ENCODE data around the gene KCNV2.

Gene KCNV2

DNA sequence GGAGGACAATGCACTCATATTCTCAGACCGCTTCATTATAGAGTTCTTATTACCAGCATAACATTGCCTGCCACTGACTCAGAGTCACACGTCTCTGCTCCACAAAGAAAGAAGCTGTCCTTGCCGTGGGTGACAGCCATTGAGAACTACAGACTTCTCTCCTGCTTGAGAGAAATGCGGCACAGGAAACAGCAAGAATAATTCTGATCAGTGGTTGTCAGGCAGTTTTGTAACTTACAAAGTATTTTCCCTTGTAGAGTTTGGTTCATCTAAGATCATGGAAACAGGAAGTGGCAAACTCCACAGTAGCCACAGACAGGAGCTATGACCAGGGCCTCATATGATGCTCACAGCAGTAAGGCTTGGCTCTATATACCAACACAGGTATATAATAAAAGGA, 47.0 kb downstream of the KCNV2 start:
- DNase-seq: no peak

DNA sequence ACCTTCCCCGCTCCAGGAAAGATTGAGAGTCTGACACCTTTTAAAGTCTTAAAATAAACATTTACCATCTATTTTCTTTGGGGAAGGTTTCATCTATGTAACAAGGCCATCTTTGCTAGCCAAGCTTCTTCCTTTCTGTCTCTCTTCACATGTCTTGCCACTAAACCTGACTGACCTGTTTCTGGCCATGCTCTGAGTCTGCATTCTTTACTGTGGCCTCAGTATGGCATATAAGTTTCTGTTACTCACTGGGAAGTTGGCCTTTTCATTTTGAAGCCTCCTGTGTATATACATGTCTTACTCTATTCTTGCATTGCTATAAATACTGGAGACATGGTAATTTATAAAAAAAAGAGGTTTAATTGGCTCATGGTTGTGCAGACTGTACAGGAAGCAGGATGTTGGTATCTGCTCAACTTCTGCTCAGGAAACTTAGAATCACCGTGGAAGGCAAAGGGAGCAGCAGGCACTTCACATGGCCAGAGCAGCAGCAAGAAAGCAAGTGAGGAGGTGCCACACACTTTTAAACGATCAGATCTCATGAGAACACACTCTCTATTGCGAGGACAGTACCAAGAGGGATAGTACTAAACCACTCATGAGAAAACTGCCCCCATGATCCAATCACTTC, 48.1 kb downstream of the KCNV2 start:
- DNase-seq: no peak

DNA sequence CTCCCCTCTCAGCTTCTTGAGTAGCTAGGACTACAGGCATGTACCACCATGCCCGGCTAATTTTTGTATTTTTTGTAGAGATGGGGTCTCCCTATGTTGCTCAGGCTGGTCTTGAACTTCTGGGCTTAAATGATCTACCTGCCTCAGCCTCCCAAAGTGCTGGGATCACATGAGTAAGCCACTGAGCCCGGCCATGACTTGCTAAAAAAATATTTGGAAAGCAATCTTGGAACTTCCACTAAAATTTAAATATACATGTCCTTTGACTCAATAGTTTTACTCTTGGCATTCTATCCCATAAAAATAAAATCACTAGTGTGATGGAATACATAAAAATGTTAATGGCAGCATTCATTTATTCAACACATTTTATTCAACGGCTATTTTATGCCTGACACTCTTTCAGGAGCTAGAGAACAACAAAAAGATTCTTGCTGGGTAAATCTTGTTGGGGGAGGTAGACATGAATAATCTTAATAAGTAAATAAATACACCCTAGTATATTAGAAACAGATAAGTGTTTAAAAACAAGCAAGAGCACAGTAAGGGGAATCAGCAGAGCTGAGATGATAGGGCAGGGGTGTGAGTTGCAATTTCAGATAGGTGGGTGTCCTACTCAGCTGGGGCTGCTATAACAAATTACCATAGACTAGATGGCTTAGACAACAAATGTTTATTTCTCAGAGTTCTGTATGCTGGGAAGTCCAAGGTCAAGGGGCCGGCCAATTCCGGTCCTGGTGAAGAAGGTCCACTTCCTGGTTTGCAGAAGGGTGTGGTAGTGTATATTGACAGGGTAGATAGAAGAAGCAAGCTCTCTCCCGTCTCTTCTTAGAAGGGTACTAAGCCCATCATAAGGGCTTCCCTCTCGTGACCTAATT, 50.7 kb downstream of the KCNV2 start:
- no peak for DNase-seq

DNA sequence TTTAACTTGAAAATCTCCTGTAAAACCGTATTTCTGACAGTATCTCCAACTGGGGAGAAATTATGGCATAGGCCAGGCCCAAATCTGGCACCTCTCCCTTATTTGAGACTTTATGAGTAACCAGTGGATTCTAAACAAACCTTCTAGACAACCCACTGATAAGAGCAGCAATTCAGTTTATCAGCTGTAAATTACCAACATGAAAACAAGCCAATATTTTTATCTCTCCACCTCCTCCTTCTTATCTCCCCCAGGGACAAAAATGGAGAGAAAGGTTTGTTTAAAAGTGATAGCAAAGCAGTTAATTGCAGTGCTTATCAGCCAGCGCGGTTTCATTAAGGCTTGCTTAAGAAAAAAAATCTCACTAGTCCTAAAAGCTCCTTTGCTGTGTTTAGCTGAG, 53.8 kb downstream of the KCNV2 start:
- no peak for DNase-seq

DNA sequence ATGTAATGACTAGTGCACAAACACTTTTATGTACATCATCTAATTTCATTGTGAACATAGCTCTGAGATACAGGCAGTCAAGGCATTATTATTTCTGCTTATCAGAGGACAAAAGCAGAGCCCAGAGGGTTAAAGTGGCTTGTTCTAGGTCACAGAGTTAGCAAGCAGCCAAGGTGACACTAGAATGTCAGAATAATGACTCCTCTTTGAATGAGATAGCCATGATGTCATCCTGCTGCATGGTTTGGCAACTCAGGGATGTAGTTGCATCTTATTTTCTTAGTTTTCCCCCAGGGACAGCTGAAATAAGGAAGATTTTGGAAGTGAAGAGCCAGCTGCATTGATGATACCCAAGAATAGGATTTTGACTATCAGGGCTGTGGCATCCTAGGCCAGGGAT, 54.4 kb downstream of the KCNV2 start:
- DNase-seq: no peak

DNA sequence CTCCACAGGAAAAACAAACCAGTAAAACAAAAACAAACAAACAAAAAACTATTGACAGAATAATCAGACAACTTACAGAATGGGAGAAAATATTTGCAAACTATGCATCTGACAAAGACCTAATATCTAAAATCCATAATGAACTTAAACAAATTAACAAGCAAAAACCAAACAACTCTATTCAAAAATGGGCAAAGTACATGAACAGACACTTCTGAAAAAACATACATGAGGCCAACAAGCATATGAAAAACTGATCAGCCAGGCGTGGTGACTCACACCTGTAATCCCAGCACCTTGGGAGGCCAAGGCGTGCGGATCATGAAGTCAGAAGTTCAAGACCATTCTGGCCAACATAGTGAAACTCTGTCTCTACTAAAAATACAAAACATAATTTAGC, 60.1 kb downstream of the KCNV2 start:
- no peak for DNase-seq

DNA sequence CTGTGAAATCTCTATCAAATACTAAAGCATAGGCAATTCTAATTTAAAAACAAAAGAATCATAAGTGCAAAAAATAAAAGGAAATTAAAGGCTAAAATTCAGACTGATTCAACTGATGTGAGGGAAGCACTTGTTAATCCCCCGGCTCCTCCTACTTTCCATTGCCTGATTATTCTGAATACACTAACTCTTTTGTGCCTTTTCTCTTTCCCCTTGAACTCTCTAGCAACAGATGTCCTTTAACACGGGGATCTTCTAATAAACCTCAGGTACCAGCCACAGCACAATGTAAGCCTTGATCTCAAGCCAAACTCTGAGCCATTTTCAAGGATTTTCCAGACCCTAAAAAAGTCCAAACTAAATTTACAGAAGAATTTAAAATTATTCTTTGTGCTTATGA, 61.5 kb downstream of the KCNV2 start:
- no peak for DNase-seq
